ENCODE measurements around the gene CASS4. TPM values are rescaled to one million over a fixed set of nuclear protein-coding genes. Genes with fewer than 3 reads are reported as not detected.
A peak's percentile ranks its signal among the peaks of the same experiment; 100 is the strongest.

CASS4 gene
- total RNA-seq, 1 donor: under 0.01 TPM

- no peak for DNase-seq (ENCODE audit: insufficient read length, low spot score, missing footprints)
- Histone ChIP-seq H4K20me1 (ENCODE audit: insufficient read depth, low read length) (no peaks in the 10 kb centered on the region), H3K4me3 (ENCODE audit: insufficient read depth, low read length) (no peak overlapping the region), H2AFZ (ENCODE audit: low read length) (peak overlapping the region; percentile 60), H3K9me3 (ENCODE audit: low read depth, low read length) (no peaks in the 10 kb centered on the region), H3K4me1 (ENCODE audit: insufficient read depth, low read length) (peaks cover 27% of the 10 kb centered on the region), H3K4me2 (ENCODE audit: insufficient read depth, low read length) (peak overlapping the region; percentile 20), H3K27me3 (ENCODE audit: insufficient read depth, low read length) (no peaks in the 10 kb centered on the region), H3K36me3 (ENCODE audit: insufficient read depth, low read length) (peaks cover 3% of the 10 kb centered on the region), H3K27ac (ENCODE audit: low read depth, low read length) (peak overlapping the region; percentile 67), H3K79me2 (ENCODE audit: insufficient read depth, low read length) (no peaks in the 10 kb centered on the region)
- TF ChIP-seq CTCF (IDR thresholded peaks at IDR 0.05; ENCODE audit: extremely low read depth, low read depth, low read length): no peak
Measured at GRCh38 chr20:56414842-56415765, 3.0 kb downstream of the CASS4 start.

- Histone ChIP-seq H3K27ac (ENCODE audit: low read depth, low read length) (peak overlapping the region; percentile 62), H3K9me3 (ENCODE audit: low read depth, low read length) (no peaks in the 10 kb centered on the region), H3K4me1 (ENCODE audit: insufficient read depth, low read length) (peaks cover 44% of the 10 kb centered on the region), H3K36me3 (ENCODE audit: insufficient read depth, low read length) (no peaks in the 10 kb centered on the region), H3K4me2 (ENCODE audit: insufficient read depth, low read length) (no peak overlapping the region), H4K20me1 (ENCODE audit: insufficient read depth, low read length) (no peaks in the 10 kb centered on the region), H2AFZ (ENCODE audit: low read length) (no peak overlapping the region), H3K4me3 (ENCODE audit: insufficient read depth, low read length) (no peak overlapping the region), H3K27me3 (ENCODE audit: insufficient read depth, low read length) (no peaks in the 10 kb centered on the region), H3K79me2 (ENCODE audit: insufficient read depth, low read length) (no peaks in the 10 kb centered on the region)
- no peak for TF ChIP-seq CTCF (IDR thresholded peaks at IDR 0.05; ENCODE audit: extremely low read depth, low read depth, low read length)
- DNase-seq (ENCODE audit: insufficient read length, low spot score, missing footprints): no peak
Measured at GRCh38 chr20:56417402-56417801, 5.3 kb downstream of the CASS4 start.

- H3K4me1 ChIP-seq (ENCODE audit: insufficient read depth, low read length): peaks cover 49% of the 10 kb centered on the region
- H4K20me1 ChIP-seq (ENCODE audit: insufficient read depth, low read length): no peaks in the 10 kb centered on the region
- H2AFZ ChIP-seq (ENCODE audit: low read length): peak overlapping the region; percentile 44
- no peaks in the 10 kb centered on the region for H3K9me3 ChIP-seq (ENCODE audit: low read depth, low read length)
- H3K4me2 ChIP-seq (ENCODE audit: insufficient read depth, low read length): no peak overlapping the region
- H3K27me3 ChIP-seq (ENCODE audit: insufficient read depth, low read length): no peaks in the 10 kb centered on the region
- no peak overlapping the region for H3K4me3 ChIP-seq (ENCODE audit: insufficient read depth, low read length)
- TF ChIP-seq CTCF (IDR thresholded peaks at IDR 0.05; ENCODE audit: extremely low read depth, low read depth, low read length): no peak
- no peaks in the 10 kb centered on the region for H3K36me3 ChIP-seq (ENCODE audit: insufficient read depth, low read length)
- H3K79me2 ChIP-seq (ENCODE audit: insufficient read depth, low read length): no peaks in the 10 kb centered on the region
- peak overlapping the region; percentile 62 for H3K27ac ChIP-seq (ENCODE audit: low read depth, low read length)
- DNase-seq (ENCODE audit: insufficient read length, low spot score, missing footprints): no peak
Measured at GRCh38 chr20:56417911-56418310, 5.9 kb downstream of the CASS4 start.

GRCh38 chr20:56418385-56418861, 6.4 kb downstream of the CASS4 start:
- no peak for DNase-seq (ENCODE audit: insufficient read length, low spot score, missing footprints)
- Histone ChIP-seq H3K36me3 (ENCODE audit: insufficient read depth, low read length) (no peaks in the 10 kb centered on the region), H3K27ac (ENCODE audit: low read depth, low read length) (peak overlapping the region; percentile 62), H3K4me3 (ENCODE audit: insufficient read depth, low read length) (no peak overlapping the region), H3K79me2 (ENCODE audit: insufficient read depth, low read length) (no peaks in the 10 kb centered on the region), H4K20me1 (ENCODE audit: insufficient read depth, low read length) (no peaks in the 10 kb centered on the region), H3K4me2 (ENCODE audit: insufficient read depth, low read length) (no peak overlapping the region), H2AFZ (ENCODE audit: low read length) (peak overlapping the region; percentile 44), H3K9me3 (ENCODE audit: low read depth, low read length) (no peaks in the 10 kb centered on the region), H3K4me1 (ENCODE audit: insufficient read depth, low read length) (peaks cover 53% of the 10 kb centered on the region), H3K27me3 (ENCODE audit: insufficient read depth, low read length) (no peaks in the 10 kb centered on the region)
- no peak for TF ChIP-seq CTCF (IDR thresholded peaks at IDR 0.05; ENCODE audit: extremely low read depth, low read depth, low read length)
